SU-DHL-6 (cell line): ENCODE results near the gene PLEKHH2.

Experiments used
- H2AFZ ChIP-seq: fragments of 200-600 bp; sonication (generic); 2 replicates; pipeline ENCODE4 v1.6.1; 2014; ENCODE audit warnings: low read depth, mild to moderate bottlenecking, moderate library complexity, mixed read lengths, antibody characterized with exemption, low read length; ENCODE audit not compliant: severe bottlenecking
- H3F3A ChIP-seq: fragments of 200-600 bp; shearing (Covaris generic); 2 replicates; pipeline ENCODE4 v1.6.0; 2016; ENCODE audit warnings: antibody characterized with exemption, mild to moderate bottlenecking; ENCODE audit not compliant: insufficient read depth
- H3K27ac ChIP-seq: fragments of 200-600 bp; sonication (generic); 2 replicates; pipeline ENCODE4 v1.5.1; 2016; ENCODE audit warnings: low read depth, mild to moderate bottlenecking, low read length, moderate library complexity, mixed read lengths
- H3K27me3 ChIP-seq: fragments of 200-600 bp; sonication (generic), shearing (Covaris generic); 2 replicates; pipeline ENCODE4 v1.6.0; 2014; ENCODE audit warnings: mild to moderate bottlenecking, low read length
- H3K36me3 ChIP-seq: fragments of 200-600 bp; sonication (generic); 2 replicates; pipeline ENCODE4 v1.6.1; 2014; ENCODE audit warnings: mild to moderate bottlenecking, low read length, mixed read lengths
- H3K4me2 ChIP-seq: fragments of 300-600, 200-600 bp; shearing (Covaris generic), sonication (generic); 2 replicates; pipeline ENCODE4 v1.6.0; 2014; ENCODE audit warnings: low read length, low read depth, mild to moderate bottlenecking; ENCODE audit not compliant: poor library complexity, severe bottlenecking
- H3K4me3 ChIP-seq: fragments of 200-600 bp; sonication (generic); 2 replicates; pipeline ENCODE4 v1.5.1; 2014; ENCODE audit warnings: antibody characterized with exemption, low read length, mild to moderate bottlenecking, mixed read lengths; ENCODE audit not compliant: insufficient read depth, poor library complexity, severe bottlenecking
- H3K79me2 ChIP-seq: fragments of 200-600 bp; sonication (generic); 2 replicates; pipeline ENCODE4 v1.6.1; 2014; ENCODE audit warnings: mild to moderate bottlenecking, low read length, moderate library complexity; ENCODE audit not compliant: insufficient read depth
- H3K9ac ChIP-seq: fragments of 200-600 bp; sonication (generic); 2 replicates; pipeline ENCODE4 v1.7.0; 2014; ENCODE audit warnings: mild to moderate bottlenecking, low read length
- H3K9me2 ChIP-seq: fragments of 200-600 bp; sonication (generic); replicated peaks from 2 replicates; pipeline ENCODE4 v1.6.1; 2014; ENCODE audit warnings: low read length; ENCODE audit not compliant: insufficient read depth
- H3K9me3 ChIP-seq: fragments of 200-600 bp; sonication (generic); 2 replicates; pipeline ENCODE4 v1.6.1; 2014; ENCODE audit warnings: low read length, mixed read lengths; ENCODE audit not compliant: insufficient read depth
- H4K20me1 ChIP-seq: fragments of 200-600 bp; sonication (generic); 2 replicates; pipeline ENCODE4 v1.6.1; 2014; ENCODE audit warnings: low read depth, mild to moderate bottlenecking, antibody characterized with exemption, low read length, moderate library complexity, mixed read lengths
- EZH2phosphoT487 ChIP-seq: fragments of 200-600 bp; sonication (generic), shearing (Covaris generic); conservative IDR thresholded peaks from 2 replicates; pipeline ENCODE4 v1.6.1; 2018; ENCODE audit warnings: mild to moderate bottlenecking, antibody characterized with exemption, low read length, moderate library complexity, mixed read lengths
- TF ChIP-seq, protein P1 (sequence below): fragments of 200-600 bp; sonication (generic); IDR thresholded peaks from one replicate; pipeline ENCODE4 v1.5.1; 2017; ENCODE audit warnings: antibody characterized with exemption, mild to moderate bottlenecking, low read length, moderate library complexity; ENCODE audit not compliant: insufficient read depth, poor library complexity, severe bottlenecking

The PLEKHH2 gene

DNA sequence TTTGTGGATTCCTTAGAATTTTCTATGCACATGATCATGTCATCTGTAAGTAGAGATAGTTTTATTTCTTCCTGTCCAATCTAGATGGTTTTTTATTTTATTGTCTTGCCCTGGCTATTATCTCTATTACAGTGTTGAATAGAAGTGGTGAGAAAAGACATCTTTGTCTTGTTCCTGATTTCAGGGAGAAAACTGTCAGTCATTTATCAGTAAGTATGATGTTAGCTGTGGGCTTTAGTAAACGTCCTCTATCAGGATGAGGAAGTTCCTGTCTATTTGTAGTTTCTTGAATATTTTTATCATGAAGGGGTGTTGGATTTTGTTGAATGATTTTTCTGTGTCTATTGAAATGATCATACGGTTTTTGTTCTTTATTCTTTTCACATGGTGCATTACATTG, 5.3 kb downstream of the PLEKHH2 start:
- Histone ChIP-seq H4K20me1 (no peaks in the 10 kb centered on the region), H3K4me3 (no peak overlapping the region), H3K79me2 (no peaks in the 10 kb centered on the region), H3K9me3 (peaks cover 4% of the 10 kb centered on the region; the same call in 1 of the 2 replicates), H3K9ac (no peak overlapping the region), H3K36me3 (no peaks in the 10 kb centered on the region), H3K4me2 (no peak overlapping the region), H3K27me3 (no peaks in the 10 kb centered on the region), H3F3A (no peaks in the 10 kb centered on the region), H3K9me2 (no peaks in the 10 kb centered on the region), H2AFZ (no peak overlapping the region), H3K27ac (no peak overlapping the region)
- no peak for TF ChIP-seq EZH2phosphoT487
- TF ChIP-seq, protein P1, sequence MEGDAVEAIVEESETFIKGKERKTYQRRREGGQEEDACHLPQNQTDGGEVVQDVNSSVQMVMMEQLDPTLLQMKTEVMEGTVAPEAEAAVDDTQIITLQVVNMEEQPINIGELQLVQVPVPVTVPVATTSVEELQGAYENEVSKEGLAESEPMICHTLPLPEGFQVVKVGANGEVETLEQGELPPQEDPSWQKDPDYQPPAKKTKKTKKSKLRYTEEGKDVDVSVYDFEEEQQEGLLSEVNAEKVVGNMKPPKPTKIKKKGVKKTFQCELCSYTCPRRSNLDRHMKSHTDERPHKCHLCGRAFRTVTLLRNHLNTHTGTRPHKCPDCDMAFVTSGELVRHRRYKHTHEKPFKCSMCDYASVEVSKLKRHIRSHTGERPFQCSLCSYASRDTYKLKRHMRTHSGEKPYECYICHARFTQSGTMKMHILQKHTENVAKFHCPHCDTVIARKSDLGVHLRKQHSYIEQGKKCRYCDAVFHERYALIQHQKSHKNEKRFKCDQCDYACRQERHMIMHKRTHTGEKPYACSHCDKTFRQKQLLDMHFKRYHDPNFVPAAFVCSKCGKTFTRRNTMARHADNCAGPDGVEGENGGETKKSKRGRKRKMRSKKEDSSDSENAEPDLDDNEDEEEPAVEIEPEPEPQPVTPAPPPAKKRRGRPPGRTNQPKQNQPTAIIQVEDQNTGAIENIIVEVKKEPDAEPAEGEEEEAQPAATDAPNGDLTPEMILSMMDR, result no peak

DNA sequence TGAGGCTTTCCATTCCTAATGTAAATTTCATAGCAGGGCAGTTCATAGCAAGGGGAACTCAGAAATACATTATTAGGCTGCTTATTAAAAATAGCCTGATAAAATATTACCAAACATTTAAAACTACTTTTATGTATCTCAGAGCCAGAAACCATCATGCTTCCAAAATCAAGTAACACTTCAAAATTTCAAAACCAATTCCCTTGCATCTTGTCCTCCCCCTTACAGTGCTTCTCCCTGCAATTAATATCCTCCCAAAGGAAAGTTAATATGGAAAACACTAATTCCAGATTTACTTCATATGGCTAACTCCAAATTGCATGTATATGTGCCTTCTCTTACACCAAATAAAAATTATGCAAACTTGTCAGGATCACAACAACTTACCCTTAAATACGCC, 6.6 kb downstream of the PLEKHH2 start:
- Histone ChIP-seq H3K27ac (no peak overlapping the region), H3F3A (no peaks in the 10 kb centered on the region), H2AFZ (no peak overlapping the region), H3K9me3 (peaks cover 4% of the 10 kb centered on the region; the same call in 1 of the 2 replicates), H3K36me3 (no peaks in the 10 kb centered on the region), H3K4me3 (no peak overlapping the region), H3K27me3 (no peaks in the 10 kb centered on the region), H4K20me1 (no peaks in the 10 kb centered on the region), H3K79me2 (no peaks in the 10 kb centered on the region), H3K9me2 (no peaks in the 10 kb centered on the region), H3K4me2 (no peak overlapping the region), H3K9ac (no peak overlapping the region)
- TF ChIP-seq, protein P1, result no peak
- no peak for TF ChIP-seq EZH2phosphoT487

DNA sequence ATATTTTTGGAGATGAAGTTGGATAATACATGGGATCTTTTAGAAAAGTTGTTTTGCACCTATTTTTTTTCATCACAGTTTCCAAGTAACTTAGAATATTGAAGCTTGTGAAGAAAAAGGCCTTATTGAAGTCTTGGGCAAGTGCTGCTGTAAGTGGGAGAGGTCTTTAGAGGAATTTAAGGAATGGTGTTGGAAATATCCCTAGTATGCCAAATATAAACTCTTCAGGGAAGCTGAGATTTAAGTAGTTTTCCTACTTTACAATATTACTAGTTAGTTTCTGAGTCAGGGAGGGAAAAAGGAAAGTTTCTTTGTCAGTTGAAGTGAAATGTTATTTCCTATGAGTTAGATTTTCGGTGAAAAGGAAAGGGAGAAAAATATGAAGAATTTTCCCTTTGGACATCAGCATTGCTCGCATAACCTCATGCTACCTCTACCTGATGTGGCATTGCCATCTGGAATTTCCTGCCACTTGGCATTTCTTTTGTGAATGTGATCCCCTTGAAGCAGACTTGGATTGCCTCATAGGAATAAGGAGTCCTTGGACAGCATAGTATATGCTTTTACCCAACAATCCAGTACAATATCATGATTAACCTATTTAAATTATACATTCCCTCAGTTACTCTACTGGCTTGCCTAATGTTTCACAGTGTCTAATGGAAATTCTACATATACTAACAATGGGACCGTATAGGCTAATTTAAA, 12.1 kb downstream of the PLEKHH2 start:
- Histone ChIP-seq H3K4me3 (no peak overlapping the region), H3K79me2 (no peaks in the 10 kb centered on the region), H3K27me3 (no peaks in the 10 kb centered on the region), H3K27ac (no peak overlapping the region), H3K36me3 (no peaks in the 10 kb centered on the region), H3K9me3 (no peaks in the 10 kb centered on the region), H3K9ac (no peak overlapping the region), H3K9me2 (no peaks in the 10 kb centered on the region), H2AFZ (no peak overlapping the region), H3F3A (no peaks in the 10 kb centered on the region), H3K4me2 (no peak overlapping the region), H4K20me1 (no peaks in the 10 kb centered on the region)
- TF ChIP-seq EZH2phosphoT487, result no peak
- TF ChIP-seq, protein P1, result no peak
